ENCODE results near the gene CDC25C.

The CDC25C gene

DNA sequence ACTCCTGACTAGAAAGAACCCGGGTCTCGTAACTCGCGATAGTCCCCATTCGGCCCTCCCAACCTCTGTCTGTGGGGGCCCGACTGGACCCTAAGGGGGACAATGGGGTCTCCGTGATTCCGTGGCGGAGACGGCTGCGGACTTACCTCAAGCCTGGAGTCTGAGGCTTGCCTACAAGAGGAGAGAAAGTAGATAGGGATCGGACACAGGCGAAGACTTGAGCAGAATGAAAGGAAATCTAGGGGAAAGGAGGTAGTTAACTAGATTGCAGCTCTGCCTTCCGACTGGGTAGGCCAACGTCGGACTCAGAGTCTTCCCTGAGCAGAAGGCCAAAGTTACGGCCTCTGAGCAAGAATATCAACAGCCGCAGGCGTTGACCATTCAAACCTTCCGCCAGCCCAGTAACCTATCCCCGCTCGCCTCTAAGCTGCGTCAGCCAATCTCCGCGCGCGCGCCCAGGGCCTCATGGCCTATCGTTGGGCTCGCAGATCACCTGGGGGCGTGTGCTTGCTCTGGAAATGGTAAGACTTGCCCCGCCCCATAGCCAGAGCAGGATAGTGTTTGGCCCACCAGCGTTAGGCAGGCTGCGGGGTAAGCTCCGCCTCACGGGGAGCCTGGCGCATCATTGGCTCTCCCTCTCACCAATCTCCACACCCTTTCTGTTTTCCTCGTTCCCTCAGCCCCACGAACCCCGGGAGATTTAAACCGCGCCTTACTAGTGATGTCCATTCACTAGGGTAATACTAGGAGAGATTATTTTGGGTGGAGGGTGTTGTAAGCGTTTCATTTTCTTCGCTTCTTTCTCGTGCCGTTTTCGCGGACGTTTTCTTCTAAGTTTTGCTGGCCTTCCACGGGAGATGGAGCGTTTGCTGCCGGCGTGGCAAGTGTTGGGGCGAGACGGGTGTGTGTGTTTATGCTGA, at the start of gene CDC25C:
Gene CDC25C (minus strand): TSS at position 356 of the 920 bp plus-strand sequence. CDS start 624 bp downstream, outside the sequence.
- DNase-seq (ENCODE audit: low spot score) = peak; percentile 98

DNA sequence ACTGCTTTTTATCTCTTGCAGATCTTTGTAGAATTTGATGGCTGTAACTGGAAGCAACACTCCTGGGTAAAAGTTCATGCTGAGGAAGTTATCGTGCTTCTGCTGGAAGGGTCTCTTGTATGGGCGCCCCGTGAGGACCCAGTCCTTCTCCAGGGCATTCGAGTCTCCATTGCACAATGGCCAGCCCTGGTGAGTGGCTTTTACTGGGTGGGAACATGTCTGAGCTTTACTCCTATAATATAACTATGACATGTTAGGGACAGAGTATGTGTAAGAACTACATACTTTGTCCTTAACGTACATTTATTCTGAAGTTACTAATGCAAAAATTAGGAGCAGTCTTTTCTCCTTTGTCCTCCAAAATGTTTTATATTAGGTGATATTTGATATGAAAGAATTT, 41.0 kb upstream of the CDC25C start:
- DNase-seq (ENCODE audit: low spot score) = no peak

DNA sequence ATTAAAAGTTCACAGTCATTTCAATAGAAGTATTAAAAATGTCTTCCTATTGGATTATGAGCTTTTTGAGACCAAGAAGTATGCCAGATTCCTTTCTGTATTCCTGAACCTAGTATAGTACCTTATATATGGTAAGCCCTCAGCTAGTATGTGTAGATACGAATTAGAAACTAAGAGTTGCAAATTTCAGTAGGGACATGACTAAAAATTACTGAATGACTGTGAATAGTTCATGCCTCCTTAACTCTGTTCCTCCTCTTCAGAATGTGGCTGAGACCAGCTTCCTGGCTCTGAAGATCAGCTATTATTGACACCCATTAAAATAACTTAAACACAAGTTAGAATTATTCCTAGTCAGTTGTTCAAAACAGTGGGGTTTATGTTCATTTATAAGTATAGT, 40.6 kb upstream of the CDC25C start:
- no peak for DNase-seq (ENCODE audit: low spot score)

DNA sequence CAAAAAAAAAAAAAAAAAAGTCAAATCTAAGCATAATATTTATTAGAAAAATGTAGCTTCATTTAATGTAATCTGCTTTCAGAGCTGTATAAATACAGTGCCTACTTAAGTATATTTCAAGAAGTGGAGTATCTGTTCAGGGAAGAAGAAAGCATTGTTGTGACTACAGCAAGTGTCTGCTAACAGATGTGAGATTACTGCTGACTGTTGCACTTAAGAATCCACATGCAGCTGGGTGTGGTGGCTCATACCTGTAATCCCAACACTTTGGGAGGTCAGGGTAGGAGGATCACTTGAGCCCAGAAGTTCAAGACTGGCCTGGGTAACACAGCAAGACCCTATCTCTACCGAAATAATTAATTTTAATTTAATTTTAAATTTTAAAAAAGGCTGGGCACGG, 39.9 kb upstream of the CDC25C start:
- no peak for DNase-seq (ENCODE audit: low spot score)

DNA sequence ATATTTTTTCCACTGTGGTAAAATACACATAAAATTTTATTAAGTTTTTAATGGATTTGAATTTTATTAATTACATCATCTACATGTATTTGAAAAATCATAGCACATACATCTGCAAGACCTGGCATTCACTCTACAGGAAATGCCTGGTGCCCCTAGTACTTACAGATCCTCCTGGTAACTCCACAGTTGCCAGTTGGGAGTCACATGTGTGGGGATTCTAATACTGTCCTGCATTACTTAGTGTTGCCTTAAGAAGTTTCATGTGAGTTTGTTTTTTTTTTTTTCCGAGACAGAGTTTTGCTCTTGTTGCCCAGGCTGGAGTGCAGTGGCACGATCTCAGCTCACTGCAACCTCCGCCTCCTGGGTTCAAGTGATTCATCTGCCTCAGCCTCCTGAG, 38.9 kb upstream of the CDC25C start:
- DNase-seq (ENCODE audit: low spot score) = no peak

DNA sequence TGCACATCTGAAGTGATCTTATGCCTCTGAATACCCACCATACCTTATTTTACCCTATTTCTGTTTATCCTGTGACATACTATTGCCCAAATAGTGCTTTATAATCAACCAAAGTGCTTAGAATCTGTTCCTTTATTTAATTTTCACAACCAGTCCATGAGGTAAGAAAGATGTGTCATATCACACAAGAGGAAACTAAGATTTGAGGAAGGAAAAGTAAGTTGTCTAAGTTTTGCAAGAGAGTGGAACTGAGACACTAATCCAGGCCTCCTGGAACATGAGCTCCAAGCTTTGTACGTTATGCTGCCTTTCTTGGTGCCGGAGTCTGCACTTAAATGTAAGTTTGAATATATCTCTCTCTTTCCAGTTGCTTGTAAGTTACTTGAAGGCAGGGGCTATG, 38.1 kb upstream of the CDC25C start:
- no peak for DNase-seq (ENCODE audit: low spot score)

DNA sequence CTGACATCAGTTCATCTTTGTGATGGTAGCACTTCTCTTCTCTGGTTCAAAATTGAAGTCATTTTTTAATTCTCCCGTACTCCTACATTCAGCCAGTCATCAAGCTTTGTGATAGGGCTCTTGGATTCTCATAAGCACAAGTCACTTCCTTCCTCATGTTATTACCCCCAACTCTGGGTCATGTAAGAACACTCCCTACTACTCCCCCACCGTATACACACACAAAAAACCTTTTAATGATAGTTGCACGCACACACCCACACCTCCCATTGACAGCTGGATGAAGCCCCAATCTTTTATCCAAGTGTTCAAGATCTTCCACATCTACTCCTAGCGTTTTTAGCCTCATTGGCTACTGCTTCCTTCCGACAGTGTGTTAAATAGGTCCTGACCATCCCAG, 37.7 kb upstream of the CDC25C start:
- DNase-seq (ENCODE audit: low spot score) = no peak

DNA sequence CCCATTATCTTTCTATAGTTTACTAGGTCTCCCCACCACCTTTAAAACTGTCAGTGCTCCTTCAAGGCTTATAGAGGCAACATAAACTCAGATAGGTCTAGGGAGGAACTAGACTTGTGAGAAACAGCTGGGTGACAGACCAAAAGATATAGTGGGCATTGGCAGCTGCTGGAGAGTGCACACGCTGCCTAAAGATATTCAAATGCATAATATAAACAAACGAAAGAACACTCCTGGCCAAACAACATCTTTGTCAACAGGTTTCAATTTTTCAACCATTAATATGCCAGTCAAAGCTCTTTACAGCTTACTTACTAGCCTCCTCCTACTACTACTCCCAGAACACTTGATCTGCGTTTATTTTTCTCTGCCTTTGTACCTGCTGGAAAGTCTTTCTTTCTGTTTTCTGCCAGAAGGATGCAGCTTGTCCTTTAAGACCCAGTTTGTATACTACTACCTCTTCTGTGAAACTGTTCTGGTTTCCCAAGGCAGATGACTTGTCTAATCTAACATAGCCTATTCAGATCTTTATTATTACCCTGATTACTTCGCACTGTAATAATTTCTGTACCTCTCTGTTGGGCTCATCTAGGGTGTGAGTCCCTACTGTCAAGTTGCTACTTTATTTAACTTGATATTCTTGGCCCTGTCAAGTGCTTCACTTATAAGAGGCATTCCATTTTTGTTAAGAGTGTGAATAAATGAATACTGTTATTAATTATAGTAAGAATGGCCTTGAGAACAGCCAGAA, 35.2 kb upstream of the CDC25C start:
- DNase-seq (ENCODE audit: low spot score) = no peak

DNA sequence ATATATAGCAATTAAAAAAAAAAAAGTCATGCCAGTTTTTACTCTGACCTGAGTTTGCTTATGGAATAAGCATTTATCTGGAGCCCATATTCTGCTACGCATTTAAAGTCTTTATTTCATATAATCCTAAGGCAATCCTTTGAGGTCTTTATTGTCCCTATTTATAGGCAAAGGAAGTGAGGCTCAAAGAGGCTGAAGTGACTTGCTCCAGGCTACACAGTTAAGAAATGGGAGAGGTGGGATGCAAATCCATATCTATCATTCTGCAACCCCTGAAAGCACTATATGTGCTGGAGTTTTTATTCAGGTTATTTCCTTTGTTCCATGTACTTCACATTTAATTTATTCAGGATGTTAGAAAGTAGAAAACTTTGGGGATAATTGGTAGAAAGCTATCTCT, 33.0 kb upstream of the CDC25C start:
- DNase-seq (ENCODE audit: low spot score) = no peak

DNA sequence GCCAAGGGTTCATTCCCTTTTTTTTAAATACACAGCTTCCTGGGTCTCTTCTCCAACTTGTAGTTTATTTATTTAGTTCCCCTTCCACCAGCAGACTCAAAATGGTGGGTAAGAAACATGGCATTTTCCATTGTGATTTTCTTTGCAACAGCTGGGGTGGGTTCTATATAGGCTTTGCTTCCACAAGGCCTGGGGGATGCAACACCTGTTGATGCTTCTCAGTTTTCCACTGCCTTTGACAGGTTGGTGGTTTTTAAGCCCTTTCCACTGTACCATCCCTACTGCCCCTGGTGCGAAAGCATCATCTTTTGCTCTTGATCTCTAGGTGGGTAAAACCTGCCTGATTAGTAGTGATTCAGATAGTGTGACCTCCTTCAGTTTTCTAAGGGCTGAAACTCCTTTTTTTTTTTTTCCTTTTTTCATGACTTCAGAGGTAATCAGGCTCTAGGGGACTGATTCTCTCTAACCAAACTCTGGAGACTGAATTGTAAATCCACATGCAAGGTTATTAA, 29.4 kb upstream of the CDC25C start:
- no peak for DNase-seq (ENCODE audit: low spot score)

DNA sequence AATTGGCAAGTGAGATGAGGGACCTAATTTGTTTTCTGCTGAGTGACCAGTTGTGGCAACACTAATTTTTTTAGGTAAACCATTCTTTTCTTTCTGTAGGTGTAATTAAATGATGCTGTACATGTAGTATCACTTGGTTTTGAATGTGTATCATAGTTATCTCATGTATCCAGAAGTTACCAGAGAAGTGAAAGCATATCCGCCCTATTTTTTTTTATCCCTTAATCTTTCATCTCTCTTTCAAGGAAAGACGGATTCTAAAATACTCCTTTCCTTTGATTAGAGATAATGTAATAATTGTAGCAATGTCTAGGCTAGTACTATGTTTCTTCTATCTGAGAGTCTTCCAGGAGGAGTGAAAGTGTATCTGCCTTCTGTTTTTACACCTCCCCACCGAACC, 28.0 kb upstream of the CDC25C start:
- no peak for DNase-seq (ENCODE audit: low spot score)

DNA sequence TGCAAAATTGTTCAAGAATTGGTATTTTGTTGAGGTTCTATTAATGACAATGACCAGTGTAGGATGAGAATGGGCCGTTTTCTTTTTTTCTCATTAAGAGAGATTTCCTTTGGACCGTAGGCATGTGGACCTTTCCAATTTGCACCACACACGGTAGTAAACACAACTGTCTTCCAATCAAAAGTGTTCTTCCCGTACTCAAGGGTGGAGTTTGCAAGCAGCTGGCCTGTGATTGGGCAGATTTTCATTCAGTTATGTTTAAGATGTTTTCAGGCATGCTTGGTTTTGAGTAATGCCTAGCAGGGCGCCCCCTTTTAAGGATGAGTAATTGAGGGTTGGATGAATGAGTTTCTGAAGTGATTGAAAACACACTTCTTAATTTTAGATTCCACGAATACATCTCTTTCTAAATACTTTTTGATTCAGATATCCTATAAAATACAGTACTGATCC, 23.3 kb upstream of the CDC25C start:
- peak; percentile 66 for DNase-seq (ENCODE audit: low spot score)

DNA sequence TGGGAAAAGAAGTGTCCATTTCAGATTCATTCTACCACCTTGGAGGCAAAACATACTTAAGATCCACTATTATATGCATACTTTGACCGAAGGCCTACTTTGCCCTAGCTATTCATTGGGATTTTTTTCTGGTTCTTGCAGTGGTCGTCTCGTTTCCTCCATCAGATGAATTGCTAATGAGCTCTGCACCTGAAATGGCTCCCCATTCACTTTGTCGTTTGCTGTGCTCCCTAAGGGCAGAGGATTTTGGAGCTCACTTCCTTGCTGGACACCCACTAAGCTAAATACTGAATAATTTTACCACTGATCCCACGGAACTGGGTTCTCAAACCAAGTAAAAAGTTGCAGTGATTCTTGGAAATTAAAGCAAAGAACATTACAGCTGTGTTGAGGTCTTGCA, 22.8 kb upstream of the CDC25C start:
- no peak for DNase-seq (ENCODE audit: low spot score)

DNA sequence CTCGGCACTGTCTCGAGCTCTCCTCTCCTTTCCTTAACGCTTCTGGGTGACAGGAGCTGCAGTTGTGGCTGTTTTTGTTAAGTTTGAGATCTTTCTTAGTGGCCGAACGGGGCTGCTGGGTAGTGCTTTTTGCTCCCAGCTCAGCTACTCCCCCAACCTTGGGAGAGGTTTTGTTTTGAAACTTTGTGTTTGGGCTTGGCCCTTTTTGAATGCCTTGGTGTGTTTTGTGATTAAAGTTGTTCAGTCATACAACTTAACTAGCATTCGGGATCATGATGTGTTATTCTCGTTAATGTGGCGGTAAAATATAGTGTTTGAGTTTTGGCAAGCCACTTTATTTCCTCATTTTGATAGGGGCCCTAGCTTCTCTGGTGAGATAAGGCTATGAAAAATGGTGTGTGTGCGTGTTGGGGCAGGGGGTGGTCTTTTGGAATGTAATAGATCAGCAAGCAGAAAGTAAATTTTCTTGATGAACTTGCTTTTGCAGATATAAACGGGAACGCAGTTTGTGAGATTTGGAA, 22.0 kb upstream of the CDC25C start:
- peak; percentile 55 for DNase-seq (ENCODE audit: low spot score)

DNA sequence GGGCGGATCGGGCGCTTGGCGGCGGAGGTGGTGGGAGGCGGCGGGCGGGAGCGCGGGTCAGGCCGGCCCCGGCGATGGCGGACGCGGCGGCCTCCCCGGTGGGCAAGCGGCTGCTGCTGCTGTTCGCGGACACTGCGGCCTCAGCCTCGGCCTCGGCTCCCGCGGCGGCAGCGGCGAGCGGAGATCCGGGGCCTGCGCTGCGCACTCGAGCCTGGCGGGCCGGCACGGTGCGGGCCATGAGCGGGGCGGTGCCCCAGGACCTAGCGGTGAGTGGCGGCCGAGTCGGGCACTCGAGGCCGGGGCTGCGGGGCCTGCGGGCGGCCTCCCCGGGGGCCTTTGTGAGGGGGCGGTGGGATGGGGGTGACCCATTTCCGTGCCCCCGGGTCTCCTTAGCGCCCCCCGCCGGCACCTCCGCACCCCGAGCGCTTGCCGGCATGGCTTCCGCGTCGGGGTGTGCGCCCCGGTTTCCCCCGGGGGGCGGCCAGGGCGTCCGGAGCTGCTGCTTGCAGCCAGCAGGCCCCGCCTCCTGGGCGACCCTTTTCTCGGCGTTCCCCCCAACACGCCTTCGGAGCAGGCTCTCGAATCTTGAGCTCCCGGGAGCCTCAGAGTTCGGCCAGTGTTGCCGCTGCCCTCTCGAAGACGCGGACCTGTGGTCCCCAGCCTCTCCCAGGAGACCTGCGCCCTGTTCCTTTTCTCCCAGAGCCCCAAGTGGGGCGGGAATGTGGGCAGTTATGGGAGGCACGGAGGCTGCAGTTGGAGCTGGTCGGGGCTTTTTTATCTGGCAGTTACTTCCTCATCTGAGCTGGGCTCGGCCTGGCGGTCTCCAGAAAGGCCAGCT, 21.3 kb upstream of the CDC25C start:
- DNase-seq (ENCODE audit: low spot score) = peak; percentile 75

DNA sequence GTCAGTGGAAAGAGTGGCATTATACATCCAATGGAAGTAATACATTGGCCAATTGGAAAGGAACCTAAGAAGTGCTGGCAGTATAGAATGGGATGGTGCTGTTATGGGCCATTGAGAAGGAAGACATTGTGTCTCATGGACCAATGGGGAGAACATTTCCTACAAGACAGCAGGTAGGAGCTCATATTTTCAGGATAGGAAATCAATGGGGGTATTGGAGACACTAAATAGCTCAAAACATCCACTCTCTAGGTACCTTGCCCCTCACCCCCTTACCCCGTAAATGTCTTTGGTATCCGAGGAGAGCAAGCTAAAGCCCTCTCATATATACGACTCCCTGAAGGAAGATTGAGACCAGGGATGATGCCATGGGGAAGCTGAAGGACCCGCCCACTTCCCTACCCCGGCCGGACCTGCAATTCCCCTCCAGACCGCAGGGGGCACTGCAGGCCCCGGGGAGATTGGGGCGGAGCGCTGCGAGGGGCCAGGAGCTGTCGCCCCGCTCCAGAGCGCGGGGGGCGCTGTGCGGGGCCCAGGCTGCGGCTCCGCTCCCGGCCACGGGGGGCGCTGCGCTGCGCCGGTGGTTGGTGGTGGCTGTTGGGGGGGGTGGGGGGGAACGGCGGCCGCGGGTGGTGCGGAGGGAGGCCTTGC, 20.6 kb upstream of the CDC25C start, which contains the start of gene KDM3B:
Gene KDM3B (plus strand): TSS at position 615 of the 651 bp plus-strand sequence. CDS start 111 bp downstream, outside the sequence.
- peak; percentile 95 for DNase-seq (ENCODE audit: low spot score)

DNA sequence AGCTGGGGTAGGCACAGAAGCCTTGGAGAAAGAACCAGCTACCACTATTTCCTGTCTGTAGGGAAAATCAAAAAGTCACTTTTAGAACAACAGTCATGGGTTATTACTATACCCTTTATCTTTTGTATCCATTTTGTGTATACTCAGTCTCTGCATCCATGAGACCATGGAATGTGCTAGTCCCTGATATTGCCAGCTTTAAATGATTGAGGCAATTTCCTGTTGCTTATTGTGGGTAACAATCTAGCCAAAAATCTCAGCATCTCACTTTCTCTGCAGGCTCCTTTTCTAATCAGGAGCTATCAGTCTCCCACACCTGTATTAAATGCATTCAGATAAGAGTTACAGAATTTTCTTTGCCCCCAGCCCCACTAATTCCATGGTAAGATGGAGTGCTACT, 19.9 kb upstream of the CDC25C start:
- DNase-seq (ENCODE audit: low spot score) = no peak

DNA sequence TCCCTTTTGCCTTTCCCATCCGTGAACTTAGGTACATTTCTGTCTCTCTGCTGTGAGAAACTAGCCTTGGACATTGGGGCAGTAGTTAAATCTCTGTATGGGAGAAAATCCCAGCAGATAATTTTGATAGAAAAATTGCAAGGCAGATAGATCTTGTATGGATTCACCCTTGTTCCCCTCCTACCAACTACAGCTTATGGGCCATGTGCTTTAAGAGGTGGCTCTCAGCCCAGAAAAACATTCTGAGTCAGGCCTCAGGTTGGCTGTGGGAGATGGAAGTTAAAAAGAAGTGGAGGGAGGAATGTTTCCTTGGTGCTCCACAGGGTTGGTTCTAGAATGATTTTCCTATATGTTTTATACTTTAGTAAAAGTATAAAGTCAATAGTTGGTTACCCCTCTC, 19.5 kb upstream of the CDC25C start:
- no peak for DNase-seq (ENCODE audit: low spot score)

DNA sequence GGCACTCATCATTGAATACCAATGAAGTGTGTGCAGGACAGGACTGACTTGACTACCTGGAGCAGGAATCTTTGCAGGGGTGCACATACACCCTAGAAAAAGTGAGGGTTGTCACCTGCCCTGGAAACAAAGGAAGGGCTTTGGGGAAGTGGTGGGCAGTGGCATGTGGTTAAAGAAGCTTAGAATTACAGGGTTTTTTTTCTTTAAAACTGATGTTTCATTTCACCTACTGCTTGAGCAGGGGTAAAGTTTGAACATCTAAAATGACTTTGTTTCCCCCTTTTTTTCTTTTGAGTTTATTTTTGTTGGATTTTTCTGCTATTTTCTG, 18.9 kb upstream of the CDC25C start:
- DNase-seq (ENCODE audit: low spot score) = no peak

DNA sequence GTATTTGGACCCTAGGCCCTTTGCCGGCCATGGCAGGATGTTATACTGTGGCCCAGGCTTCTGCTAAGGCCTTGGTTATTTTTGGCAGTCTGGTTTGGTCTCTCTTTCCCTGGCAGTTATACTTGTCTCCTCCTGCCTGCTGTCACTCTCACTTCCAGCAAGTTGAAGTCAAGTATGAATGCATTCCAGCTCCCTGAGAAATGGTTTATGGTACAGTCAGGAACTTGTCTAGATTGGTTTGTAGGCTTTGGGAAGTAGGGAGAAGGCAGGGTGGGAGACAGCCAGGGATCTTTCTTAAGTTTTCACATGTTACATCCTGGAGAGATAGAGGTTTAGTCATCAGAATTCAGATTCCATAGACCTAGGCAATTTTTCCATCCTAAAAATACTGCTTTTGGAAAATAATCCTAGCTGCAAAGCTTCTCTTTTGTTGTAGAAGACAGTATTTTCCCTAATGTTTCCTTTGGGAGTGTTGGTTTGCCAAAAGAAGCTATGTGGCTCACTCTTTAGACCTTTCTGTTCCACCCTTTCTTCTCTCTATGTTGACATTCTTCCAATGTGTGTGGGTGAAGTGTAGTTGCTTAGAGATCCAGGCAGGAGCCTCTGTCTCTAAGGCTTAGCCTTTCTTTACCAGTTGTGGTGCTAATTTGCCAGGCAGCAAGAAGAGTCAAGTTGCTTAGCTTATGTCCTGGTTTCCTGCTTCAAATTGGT, 18.4 kb upstream of the CDC25C start:
- DNase-seq (ENCODE audit: low spot score) = no peak

DNA sequence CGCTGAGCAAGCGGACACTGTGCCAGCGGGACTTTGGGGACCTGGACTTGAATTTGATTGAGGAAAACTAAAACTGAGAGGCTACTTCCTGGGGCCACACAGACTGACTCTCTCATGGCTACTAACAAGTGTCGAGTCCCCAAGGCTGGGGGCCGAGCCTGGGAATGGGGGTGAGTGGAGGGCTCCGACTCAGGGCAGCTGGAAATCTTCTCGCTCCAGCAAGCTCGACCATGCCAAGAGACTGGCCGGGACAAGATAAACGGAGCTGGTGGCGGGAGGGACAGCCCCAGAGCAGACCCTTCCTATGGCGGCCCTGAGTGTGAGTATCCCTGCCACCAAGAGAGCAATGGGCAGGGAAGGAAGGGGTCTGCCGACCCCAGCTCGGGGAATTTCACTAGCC, 15.3 kb upstream of the CDC25C start:
- no peak for DNase-seq (ENCODE audit: low spot score)

All from germinal center (tissue), 1 donor.